DMS79 (cell line): ENCODE data around the gene NDUFAF4.

ENCODE experiments used
- DNase-seq: peaks from one replicate; lab custom pipeline; 2025; lab: John Stamatoyannopoulos, UW

Gene NDUFAF4

DNA sequence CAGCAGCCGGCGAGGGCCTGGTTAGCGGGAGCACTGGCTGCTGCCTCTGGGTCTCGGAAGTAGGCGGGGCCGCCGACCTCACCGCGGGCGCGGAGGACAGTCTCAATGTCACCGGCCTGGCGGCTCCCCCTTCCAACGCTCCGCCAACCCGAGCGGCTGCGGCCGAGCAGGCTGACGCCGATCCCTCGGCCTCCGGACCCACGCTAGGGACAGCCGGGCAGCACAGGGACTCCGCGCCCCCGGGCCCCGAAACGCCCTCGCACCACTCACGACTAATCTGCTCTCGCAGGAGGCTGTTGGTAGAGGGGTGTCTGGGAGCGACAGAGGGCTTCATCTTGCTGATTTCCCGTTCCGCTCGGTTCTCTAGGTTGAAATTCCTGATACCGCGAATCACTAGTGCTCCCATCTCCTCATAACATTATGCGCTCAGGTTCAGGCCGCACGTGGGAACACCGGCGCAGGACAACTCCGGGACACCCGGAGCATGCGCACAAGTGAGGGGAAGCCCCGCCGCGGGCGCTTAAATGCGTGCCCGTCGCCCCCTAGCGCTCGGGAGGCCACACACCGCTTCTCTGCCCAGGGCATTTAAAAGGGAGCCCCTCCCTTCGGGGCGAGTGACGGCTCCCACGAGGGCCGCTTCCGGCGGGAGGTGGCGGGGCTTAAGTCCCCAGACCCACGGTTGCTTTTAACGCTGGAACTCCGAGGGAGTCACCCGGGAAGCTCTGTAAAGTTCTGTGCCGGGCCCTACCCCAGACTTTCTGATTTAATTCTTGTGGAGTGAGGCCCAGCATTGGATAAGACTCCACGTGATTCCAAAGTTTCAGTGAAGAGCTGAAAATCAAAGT is at the start of gene NDUFAF4:
NDUFAF4 (minus strand) TSS at position 496 of the 845 bp plus-strand sequence; CDS start at position 406, 90 bp downstream.
- DNase-seq, result peak; percentile 86

DNA sequence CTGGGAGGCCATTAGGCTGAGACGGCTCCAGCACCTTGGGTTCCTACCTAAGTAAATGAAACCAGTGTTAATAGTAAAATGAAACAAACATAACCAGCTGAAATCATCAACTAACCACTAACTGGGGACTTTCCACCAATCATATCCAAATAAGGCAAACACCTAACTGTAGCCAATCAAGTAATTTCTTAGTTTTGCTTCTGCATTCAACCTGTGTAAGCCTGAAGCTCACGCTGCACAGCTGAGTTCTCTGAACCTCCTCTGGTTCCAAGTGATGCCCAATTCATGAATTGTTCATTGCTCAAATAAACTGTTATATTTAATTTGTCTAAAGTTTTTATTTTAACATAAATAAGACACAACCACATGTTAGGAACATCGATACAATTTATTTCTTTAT is 49.4 kb upstream of the NDUFAF4 start:
- DNase-seq, result no peak

DNA sequence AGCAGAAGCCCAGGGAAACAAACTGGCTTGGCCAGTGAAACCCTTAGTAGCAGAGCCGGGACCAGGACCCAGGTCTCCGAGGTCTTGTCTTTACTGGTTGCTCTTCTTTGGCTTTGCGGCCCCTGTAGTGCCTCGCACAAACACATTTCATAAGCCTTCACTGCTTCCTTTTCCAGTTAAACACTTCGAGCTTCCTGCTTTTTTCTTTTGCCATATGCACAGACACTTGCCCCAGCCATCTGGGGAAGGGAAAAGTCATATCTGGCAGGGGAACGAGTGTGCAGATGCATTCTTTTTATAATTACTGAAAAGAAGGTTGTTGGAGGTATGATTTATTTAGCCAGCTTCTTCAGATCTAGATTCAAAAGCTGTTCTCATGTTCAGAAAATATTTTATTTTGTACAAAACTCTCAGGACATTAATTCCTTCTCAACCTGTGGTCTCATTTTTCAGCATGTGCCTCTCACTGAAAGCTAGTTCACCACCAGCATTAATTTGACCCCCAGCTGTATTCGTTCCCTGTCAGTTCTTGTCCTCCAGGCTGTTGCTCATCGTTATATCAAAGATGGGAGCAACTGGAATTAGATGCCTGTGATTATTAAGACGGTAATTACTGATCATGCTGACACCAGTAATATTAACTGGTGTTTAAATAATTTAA is 46.0 kb upstream of the NDUFAF4 start:
- DNase-seq, result no peak

DNA sequence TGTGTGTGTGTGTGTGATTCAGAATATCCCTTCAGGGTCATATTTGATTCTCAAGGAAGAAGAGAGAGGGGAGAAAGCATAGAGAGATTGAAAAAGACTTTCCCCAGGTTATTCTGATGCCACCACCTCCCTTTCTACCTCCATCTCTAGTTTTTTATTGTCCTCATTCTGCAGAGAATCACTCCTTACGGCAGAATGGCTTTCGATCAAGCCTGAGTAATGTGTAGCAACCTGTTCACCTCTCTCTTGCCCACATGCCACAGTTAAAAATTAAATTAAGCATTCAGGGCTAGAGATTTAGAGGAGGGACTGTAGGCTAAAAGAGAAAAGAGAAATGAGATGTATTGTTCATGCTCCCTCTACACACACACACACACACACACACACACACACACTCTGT is 45.0 kb upstream of the NDUFAF4 start:
- DNase-seq, result no peak

DNA sequence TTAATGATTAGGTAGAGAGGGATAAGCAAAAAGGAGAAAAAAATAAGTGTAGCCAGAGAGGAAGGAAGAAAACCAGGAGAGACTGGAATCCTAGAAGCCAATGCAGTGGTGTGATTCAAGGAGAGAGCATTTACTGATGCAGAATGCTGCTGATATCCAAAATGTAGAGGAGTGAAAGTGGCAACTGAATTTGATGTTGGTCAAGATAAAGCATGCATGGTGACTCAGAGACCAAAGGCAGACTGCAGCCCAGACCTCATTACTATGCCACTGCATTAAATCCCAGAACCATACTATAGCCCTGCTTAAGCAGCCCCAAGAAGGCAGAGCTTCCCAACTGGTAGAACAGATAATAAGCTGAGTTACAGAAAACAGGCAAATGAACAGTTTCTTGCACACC is 42.6 kb upstream of the NDUFAF4 start:
- no peak for DNase-seq

DNA sequence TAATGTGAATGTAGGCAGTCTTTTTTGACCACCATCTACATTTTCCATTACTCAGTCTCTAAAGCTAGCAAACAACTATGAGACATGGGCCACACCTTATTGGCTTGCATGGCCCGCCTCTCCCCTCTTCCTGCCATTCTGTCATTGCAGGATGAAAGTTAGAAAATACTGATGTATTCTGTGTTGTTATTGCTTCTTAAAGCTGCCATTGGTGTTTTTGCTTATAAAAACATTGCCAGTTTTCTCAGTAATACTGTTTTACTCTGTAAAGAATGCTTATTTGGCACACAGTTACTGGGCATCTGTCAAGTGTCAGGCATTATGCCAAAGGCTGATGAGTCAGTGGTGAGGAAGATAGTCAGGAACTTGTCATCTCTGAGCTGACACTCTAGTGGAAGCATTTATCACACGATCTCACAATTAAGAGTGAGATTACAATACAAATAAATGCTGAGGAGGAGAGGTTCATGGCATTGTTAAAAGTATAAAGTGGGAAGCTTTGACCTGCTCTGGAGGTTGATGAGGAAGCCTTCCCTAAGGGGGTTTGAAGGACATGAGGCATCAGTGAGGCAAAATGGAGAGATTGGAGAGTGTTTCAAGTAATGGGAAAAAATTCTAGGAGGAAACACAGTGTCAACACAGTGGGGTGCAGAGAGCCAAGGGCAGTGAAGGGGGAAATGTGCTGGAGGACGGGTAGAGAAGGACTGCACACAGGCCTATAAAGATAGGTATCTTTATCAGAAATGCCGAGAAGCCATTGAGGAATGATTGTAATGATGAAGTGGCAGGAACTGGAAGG is 41.5 kb upstream of the NDUFAF4 start:
- DNase-seq, result no peak

DNA sequence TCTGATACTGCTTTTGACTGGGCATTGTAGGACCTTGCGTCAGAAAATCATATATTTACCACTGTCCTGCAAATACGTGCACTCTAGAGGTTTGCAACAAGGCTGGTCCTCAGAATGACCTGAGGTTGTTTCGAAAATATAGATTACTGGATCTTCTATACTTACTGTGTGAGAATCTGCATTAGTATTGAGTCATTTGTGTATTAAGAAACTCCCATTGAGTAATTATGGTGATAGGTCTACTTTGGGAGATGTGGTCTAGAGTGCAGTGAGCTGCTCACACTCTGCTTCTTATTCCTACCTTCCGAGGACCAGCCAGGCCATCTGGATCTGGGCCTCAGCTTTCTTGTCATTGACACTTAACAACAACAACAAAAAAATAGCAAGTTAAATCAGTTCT is 36.4 kb upstream of the NDUFAF4 start:
- no peak for DNase-seq

DNA sequence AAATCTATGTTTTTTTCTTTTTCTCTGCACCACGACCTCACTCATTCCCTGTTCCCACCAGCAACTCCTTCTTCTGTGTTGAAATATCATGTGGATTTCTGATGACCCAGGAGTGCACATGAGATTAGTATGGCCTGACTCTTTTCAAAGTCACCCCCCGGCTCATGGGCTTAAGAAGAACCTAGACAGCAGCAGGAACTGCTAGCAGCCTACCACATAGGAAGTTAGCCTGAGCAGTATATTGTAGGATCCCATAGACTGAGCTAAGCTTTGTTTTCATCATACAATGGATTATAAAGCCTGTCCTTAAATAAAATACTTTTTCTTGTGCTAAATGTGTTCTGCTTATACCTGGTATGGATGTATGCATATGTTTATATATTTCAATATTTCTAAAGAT is 33.5 kb upstream of the NDUFAF4 start:
- DNase-seq, result no peak

DNA sequence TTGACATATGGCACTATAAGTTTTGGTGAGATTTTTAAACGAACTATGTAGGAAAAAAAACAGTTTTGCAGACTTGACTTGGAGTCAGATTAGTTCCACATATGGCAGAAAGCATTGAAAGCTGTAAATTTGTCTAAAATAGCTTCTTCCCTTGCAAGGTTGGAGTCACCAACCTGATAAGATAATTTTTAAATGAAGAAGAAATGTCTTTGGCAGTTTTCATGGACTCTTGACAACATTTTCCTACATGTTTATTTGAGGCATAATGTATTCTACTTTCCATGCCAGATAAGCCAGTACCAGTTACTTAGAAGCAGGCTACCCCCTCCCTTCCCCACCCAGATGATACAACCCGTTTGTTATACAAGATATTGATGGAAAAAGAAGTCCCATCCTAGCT is 32.0 kb upstream of the NDUFAF4 start:
- DNase-seq, result no peak

DNA sequence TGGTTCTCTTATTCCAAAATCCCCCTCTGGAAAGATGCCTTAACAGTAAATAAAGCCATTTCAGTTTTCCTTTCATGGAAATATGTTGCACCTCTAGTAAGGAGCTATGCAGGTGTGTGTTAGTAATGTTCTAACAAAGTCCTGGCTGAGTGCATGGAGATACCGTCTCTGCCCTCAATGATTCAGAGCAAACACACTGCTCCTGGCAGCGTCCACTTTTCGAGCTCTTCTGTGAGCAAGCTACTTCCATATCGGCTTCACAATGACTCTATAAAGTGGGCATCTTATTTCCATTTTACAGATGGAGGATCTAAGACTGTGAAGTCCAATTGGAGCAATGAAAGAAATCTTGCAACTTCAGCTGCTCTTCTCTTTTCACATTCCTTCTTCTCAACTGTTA is 30.0 kb upstream of the NDUFAF4 start:
- no peak for DNase-seq

DNA sequence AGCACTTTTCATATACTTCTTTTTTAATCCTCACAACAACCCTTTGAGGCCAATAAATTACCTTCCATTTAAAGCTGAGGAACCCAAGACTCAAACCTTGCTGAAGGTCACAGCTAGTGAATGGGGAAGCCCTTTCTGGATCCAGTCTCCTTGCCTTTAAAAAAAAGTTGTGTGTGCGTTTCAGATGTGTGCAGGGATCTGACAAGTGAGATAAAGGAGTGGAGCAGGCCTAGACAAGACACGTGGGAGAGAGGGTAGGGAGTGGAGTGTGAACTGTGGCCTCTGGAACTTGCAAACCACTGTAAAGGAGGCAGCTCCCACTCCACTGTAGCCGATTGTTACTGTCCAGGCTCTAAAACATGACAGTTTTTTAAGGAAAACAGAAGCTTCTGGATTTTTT is 28.7 kb upstream of the NDUFAF4 start:
- DNase-seq, result no peak

DNA sequence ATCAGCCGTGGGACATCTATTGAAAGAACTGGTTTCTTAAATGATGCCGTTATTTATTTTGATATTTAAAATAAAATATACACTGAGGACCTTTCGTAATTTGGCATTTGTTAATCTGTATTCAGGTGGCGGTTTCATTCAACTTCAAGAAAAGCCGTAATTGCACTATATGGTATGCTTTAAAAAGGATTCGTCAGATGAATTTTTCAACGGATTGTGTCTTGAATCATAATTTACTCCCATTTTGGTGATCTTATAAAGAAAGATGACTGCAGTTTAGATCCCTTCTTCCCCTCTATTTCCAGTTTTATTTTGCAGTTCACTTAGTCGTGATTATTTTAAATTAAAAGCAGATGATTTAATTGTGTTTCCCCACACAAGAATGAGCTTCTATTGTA is 27.6 kb upstream of the NDUFAF4 start:
- no peak for DNase-seq

DNA sequence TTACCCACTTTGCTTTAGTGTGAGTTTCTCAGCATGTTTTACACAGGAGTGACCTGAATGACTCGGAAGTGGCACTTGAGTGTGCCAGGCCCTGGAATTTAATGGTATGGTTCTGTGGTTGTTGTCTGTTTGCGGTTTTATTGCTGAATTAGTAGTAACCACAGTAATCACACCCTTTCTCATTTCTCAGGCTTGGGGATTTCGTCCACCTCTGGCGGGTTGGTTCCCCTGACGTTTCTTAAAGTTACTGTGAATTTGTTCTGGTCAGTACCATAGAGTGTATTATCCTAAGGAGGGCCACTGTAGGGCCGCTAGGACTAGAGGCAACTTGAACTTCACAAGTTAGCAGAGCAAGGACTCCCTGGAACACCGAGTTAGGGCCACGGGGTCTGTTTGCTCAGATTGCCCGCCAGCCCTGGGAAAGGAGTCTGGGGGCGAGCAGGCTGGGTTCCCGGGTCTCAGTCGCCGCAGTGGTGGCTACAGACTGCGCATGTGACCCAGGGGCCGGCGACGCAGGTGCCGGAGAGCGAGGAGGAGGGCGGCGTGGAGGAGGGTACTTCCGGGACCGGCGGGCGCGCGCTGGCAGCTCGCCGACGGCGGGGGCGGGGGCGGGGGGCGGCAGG is 26.3 kb upstream of the NDUFAF4 start:
- DNase-seq, result peak; percentile 40

DNA sequence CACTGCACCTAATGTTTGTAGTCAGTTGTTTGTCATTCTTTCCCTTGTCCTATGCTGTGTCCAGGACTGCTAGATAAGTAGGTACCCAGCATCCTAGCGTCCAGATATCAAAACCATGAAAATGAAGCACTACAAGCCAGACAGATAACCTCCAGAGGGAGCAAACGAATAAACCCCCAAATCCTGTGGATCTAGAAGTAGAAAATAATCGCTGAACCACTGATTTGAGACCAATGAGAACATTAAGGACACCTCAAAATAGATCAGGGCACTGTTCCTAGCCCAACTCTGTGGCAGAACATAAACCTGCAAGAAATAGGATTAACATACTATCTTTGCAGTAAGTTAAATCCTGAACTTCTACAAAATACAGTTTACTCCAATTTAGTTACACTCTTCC is 25.7 kb upstream of the NDUFAF4 start:
- no peak for DNase-seq

DNA sequence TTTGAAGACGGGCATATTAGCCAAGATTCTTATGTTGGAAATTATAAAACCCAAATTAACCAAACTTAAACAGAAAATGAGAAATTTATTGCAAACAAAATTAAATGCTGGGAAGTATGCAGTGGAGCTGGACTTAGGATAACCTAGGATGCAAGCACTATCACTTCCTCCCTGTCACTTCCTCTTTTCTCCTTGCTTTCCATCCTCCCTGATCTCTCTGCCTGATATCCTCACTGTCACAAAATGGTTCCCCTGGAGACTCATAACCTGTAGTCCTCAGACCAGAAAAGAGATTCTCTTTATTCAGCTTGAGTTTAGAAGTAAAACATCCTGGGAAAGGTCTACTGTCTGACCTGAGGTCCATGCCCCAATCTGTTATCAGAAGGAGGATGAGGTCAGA is 19.4 kb upstream of the NDUFAF4 start:
- no peak for DNase-seq

DNA sequence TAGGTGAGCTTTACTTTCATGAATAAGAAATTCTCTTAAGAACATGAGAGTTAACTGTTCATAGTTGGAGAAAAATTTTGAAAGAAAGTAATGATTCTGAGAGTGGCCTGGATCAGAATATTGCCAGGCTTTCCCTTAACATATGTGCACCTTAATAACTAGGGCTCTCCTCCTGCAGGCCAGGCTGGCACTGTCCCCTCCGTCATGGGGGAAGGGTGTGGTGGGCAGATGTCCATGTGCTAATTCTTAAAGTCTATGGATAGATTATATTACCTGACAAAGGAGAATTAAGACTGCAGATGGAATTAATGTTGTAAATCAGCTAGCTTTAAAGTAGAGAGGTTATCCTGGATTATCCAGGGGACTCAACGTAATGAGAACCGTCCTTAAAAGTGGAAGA is 15.9 kb upstream of the NDUFAF4 start:
- DNase-seq, result no peak

DNA sequence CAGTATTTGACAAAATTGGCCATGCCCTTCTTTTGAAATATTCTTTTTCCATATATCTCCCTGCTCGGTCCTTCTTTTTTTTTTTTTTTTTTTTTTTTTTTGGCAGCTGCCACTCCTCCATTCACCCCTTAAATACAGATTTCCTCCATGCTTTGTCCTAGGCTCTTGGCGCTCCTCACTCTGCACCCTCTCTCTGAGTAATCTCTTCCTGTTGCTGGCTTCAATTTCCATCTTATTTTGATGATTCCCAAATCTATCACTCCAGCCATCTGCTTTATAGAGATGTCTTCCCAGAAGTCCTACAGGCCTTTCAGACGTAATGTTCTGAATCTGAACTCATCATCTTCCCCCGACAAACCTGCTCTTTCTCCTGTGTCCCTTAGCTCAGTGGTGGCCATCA is 14.1 kb upstream of the NDUFAF4 start:
- DNase-seq, result no peak

DNA sequence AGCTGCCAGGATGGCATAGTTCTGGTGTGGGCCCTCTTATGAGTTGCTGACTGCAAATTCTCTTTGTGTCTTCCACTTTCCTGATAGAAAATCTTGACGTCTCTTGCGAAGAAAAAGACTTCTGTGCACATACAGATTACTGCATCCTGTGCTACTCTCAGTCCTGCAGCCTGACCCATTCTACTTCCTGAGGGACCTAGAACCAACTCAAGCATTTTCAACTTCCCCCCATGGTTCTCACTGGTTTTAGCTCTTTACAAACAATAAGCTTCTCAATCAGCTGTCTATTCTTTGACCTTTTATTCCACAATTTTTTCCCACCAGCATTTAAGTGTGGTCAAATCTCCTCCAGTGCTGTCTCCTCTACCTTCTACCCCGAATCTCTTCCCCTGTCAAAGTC is 13.5 kb upstream of the NDUFAF4 start:
- DNase-seq, result no peak

DNA sequence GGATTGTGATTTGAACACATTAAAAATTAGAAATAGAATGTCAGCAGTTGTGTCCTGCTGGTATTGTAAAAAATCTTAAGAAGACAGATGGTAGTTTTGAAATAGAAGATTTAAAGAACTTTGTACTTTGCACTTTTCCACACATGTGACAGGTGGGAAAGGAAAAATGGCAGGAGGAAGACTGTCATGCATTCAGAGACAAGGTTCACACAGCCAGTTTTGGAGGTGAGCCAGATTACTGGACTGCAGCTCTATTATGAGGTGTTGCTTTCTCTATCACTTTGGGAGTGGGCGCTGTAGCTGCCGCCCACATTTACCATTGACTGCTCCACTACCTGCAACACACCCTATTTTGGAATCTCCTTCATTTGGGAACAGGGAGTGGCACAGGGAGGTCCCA is 12.1 kb upstream of the NDUFAF4 start:
- no peak for DNase-seq

DNA sequence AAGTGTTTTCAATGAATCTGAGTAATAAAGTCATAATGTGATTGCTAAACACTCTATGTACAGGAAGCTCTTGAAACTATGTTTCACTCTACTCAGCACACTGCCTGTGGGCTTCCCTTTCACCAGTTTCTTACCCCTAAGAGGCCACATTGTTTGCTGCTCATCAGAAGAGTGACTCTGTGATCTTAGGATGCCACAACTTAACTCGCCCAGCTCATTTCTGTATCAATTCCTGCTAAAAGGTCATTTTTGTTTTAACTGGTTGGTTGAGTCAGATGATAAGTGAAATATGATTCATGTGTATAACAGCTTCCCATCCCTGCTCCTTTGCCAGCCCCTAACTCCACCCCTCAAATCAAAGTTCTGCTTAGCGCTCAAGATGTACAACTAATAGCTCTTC is 9.8 kb upstream of the NDUFAF4 start:
- no peak for DNase-seq

DNA sequence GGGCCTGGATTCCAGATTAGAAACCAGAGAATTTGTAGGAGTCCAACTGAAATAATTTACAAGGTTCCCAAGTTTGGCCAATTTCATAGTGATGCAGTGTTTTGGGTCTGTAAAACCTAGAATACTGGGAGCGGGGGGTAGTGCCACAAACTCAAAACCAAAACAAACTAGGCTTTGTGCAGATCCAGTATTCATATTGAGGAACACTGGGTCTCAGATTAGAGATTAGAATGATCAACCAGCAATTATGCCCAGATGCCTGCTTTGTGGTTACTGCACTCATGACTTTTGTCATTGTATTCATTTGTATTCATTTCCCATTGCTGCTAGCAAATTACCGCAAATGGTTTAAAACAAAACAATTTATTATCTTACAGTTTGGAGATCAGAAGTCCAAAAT is 3.2 kb upstream of the NDUFAF4 start:
- no peak for DNase-seq

DNA sequence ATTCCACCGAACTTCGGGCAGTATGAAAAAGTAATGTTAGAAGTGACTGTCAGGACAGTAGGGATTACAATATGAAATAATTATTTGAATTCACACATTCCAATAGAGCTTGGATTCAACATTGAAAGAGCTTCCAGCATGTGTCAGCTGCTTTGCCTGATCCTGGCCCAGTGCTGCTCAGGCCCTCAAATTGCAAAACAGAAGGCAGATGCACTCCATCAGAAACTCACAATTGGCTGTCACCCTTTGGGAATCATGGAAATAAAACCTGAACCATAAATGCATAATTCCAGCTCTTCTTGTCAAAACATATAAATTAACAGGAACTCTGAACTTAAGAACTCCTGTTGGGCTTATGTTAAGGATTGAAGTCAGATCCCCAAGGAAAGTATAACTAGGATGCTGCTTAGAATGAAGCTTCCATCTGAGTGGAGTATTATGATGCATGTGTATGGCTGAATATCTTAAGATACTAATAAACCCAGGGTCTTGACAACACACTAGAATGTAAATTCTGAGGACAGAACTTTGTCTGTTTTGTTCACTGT is 1.8 kb upstream of the NDUFAF4 start:
- no peak for DNase-seq
